Right lobe of liver (tissue), 4 donors: ENCODE measurements around the gene FMN1.

ENCODE experiments used
- CTCF ChIP-seq, 4 donors: fragments of 200-600 bp in 3 of 4; fragments of 450-650 bp in 1 of 4; IDR thresholded peaks; one replicate each; pipeline versions ENCODE4 v1.5.1 to v1.8.0; 2016 to 2022; ENCODE audit warnings: antibody characterized with exemption in 4 of 4, mild to moderate bottlenecking in 2 of 4
- POLR2A ChIP-seq: fragments of 450-650 bp; IDR thresholded peaks from one replicate; pipeline ENCODE4 v1.6.1; 2017; ENCODE audit warnings: antibody characterized with exemption, mild to moderate bottlenecking
- donor health status: DM: no; HTN: no; CAD: no.
- donor health status: DM: no; HTN: no; CAD: no.
- donor health status: DM: no; HTN: yes; CAD: no.

GRCh38 chr15:33011976-33012375 lies 182.5 kb downstream of the FMN1 start:
- no peak for TF ChIP-seq CTCF (IDR thresholded peaks at IDR 0.05)
- TF ChIP-seq POLR2A: no peak
